ENCODE data around the gene KCNG1. TPM values are rescaled to one million over a fixed set of nuclear protein-coding genes. Genes with fewer than 3 reads are reported as not detected.

The KCNG1 gene
- total and polyA plus RNA-seq, 2 of the 13 experiments (the other 11 are each of a cell fraction or from before 2014, with no cell fraction given): not detected

DNA sequence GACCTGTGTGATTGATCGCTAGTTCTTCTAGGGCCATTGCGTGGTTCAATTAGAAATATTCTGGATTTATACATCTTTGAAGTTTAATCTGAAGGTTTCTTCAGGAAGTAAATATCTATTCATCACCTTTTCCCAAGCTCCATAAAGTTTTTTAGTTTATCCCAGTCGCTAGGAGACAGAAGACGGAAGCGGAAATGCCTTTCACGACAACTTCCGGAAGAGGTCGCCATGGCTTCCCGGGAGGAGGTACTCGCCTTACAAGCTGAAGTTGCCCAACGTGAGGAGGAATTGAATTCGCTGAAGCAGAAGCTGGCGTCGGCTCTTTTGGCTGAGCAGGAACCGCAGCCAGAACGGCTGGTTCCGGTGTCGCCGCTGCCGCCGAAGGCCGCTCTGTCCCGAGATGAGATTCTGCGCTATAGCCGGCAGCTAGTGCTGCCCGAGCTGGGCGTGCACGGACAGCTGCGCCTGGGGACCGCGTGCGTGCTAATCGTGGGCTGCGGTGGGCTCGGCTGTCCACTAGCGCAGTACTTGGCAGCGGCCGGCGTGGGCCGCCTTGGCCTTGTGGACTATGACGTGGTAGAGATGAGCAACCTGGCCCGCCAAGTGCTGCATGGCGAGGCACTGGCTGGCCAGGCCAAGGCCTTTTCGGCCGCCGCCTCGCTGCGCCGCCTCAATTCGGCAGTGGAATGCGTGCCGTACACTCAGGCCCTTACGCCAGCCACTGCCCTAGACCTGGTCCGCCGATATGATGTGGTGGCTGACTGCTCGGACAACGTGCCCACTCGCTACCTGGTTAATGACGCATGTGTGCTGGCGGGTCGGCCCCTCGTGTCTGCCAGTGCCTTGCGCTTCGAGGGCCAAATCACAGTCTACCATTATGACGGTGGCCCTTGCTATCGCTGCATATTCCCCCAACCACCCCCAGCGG is 64.0 kb downstream of the KCNG1 start, which contains the start of gene MOCS3 (continued):
- TF ChIP-seq, protein P1, sequence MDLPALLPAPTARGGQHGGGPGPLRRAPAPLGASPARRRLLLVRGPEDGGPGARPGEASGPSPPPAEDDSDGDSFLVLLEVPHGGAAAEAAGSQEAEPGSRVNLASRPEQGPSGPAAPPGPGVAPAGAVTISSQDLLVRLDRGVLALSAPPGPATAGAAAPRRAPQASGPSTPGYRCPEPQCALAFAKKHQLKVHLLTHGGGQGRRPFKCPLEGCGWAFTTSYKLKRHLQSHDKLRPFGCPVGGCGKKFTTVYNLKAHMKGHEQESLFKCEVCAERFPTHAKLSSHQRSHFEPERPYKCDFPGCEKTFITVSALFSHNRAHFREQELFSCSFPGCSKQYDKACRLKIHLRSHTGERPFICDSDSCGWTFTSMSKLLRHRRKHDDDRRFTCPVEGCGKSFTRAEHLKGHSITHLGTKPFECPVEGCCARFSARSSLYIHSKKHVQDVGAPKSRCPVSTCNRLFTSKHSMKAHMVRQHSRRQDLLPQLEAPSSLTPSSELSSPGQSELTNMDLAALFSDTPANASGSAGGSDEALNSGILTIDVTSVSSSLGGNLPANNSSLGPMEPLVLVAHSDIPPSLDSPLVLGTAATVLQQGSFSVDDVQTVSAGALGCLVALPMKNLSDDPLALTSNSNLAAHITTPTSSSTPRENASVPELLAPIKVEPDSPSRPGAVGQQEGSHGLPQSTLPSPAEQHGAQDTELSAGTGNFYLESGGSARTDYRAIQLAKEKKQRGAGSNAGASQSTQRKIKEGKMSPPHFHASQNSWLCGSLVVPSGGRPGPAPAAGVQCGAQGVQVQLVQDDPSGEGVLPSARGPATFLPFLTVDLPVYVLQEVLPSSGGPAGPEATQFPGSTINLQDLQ (CRISPR knock-in tag; IDR thresholded peaks at IDR 0.05): no peak
- TF ChIP-seq ZNF850 (CRISPR knock-in tag; conservative IDR thresholded peaks at IDR 0.05) (no peak), KLF6 (CRISPR knock-in tag; IDR thresholded peaks at IDR 0.05) (0 out of 2 replicates have a peak, but pooled peaks have one; percentile 17), GTF2F1 (IDR thresholded peaks at IDR 0.05; ENCODE audit: low read length) (no peak), ZNF441 (CRISPR knock-in tag; IDR thresholded peaks at IDR 0.05; ENCODE audit: borderline replicate concordance) (no peak), FOSL2 (CRISPR knock-in tag; IDR thresholded peaks at IDR 0.05) (no peak), TCF7L2 (IDR thresholded peaks at IDR 0.05; ENCODE audit: low read depth, low read length) (no peak), HOXA5 (CRISPR knock-in tag; IDR thresholded peaks at IDR 0.05) (peak; percentile 93), MTA1 (CRISPR knock-in tag; IDR thresholded peaks at IDR 0.05; ENCODE audit: borderline replicate concordance) (peak; percentile 60; the same call in 1 of the 2 replicates), ZC3H13 (CRISPR knock-in tag; IDR thresholded peaks at IDR 0.05) (no peak), GATAD2A (CRISPR knock-in tag; IDR thresholded peaks at IDR 0.05) (no peak; the same call in 1 of the 2 replicates), ZNF460 (CRISPR knock-in tag; IDR thresholded peaks at IDR 0.05; ENCODE audit: borderline replicate concordance) (no peak), ATF7 (IDR thresholded peaks at IDR 0.05) (no peak; the same call in 1 of the 2 replicates), ATF7 (CRISPR knock-in tag; IDR thresholded peaks at IDR 0.05) (no peak), ZNF564 (CRISPR knock-in tag; IDR thresholded peaks at IDR 0.05) (no peak), IRX3 (CRISPR knock-in tag; IDR thresholded peaks at IDR 0.05; ENCODE audit: borderline replicate concordance, low read depth) (no peak; the same call in 1 of the 2 replicates), ZNF589 (CRISPR knock-in tag; conservative IDR thresholded peaks at IDR 0.05) (no peak; the same call in 1 of the 2 replicates), ZNF484 (CRISPR knock-in tag; IDR thresholded peaks at IDR 0.05; ENCODE audit: borderline replicate concordance, low read depth) (0 out of 2 replicates have a peak, but pooled peaks have one; percentile 52), HOXD1 (CRISPR knock-in tag; IDR thresholded peaks at IDR 0.05) (peak; percentile 45)
- TF ChIP-seq, protein P2, sequence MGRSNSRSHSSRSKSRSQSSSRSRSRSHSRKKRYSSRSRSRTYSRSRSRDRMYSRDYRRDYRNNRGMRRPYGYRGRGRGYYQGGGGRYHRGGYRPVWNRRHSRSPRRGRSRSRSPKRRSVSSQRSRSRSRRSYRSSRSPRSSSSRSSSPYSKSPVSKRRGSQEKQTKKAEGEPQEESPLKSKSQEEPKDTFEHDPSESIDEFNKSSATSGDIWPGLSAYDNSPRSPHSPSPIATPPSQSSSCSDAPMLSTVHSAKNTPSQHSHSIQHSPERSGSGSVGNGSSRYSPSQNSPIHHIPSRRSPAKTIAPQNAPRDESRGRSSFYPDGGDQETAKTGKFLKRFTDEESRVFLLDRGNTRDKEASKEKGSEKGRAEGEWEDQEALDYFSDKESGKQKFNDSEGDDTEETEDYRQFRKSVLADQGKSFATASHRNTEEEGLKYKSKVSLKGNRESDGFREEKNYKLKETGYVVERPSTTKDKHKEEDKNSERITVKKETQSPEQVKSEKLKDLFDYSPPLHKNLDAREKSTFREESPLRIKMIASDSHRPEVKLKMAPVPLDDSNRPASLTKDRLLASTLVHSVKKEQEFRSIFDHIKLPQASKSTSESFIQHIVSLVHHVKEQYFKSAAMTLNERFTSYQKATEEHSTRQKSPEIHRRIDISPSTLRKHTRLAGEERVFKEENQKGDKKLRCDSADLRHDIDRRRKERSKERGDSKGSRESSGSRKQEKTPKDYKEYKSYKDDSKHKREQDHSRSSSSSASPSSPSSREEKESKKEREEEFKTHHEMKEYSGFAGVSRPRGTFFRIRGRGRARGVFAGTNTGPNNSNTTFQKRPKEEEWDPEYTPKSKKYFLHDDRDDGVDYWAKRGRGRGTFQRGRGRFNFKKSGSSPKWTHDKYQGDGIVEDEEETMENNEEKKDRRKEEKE (IDR thresholded peaks at IDR 0.05): no peak
- TF ChIP-seq, protein P3, sequence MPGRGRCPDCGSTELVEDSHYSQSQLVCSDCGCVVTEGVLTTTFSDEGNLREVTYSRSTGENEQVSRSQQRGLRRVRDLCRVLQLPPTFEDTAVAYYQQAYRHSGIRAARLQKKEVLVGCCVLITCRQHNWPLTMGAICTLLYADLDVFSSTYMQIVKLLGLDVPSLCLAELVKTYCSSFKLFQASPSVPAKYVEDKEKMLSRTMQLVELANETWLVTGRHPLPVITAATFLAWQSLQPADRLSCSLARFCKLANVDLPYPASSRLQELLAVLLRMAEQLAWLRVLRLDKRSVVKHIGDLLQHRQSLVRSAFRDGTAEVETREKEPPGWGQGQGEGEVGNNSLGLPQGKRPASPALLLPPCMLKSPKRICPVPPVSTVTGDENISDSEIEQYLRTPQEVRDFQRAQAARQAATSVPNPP (CRISPR knock-in tag; IDR thresholded peaks at IDR 0.05): no peak
- TF ChIP-seq, protein P4, sequence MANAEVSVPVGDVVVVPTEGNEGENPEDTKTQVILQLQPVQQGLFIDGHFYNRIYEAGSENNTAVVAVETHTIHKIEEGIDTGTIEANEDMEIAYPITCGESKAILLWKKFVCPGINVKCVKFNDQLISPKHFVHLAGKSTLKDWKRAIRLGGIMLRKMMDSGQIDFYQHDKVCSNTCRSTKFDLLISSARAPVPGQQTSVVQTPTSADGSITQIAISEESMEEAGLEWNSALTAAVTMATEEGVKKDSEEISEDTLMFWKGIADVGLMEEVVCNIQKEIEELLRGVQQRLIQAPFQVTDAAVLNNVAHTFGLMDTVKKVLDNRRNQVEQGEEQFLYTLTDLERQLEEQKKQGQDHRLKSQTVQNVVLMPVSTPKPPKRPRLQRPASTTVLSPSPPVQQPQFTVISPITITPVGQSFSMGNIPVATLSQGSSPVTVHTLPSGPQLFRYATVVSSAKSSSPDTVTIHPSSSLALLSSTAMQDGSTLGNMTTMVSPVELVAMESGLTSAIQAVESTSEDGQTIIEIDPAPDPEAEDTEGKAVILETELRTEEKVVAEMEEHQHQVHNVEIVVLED (CRISPR knock-in tag; IDR thresholded peaks at IDR 0.05; ENCODE audit: borderline replicate concordance): peak; percentile 30; the same call in 1 of the 2 replicates
